M059J (cell line): ENCODE data around the gene GRK1. TPM values are rescaled to one million over a fixed set of nuclear protein-coding genes. Genes with fewer than 3 reads are reported as not detected.
A peak's percentile ranks its signal among the peaks of the same experiment; 100 is the strongest.

Source experiments
- DNase-seq: peaks from one replicate; pipeline ENCODE4 v3.0.0-alpha.2; 2012; ENCODE audit warnings: low read depth
- total RNA-seq: library from RNA; depleted of rRNA; stranded (reverse); fragments of >200 nt; shearing (Covaris generic); gene quantifications from 2 replicates; pipeline ENCODE4 v1.2.3, GENCODE V29; 2014

The GRK1 gene
- total RNA-seq, 1 experiment from 2014 or later: not detected

GRCh38 chr13:113758651-113759524, 91.9 kb downstream of the GRK1 start, which contains the start of gene TMEM255B:
Gene TMEM255B (plus strand): TSS chr13:113759226. CDS start chr13:113759270, 44 bp downstream.
- DNase-seq: peak; percentile 49

GRCh38 chr13:113759525-113760137, 92.6 kb downstream of the GRK1 start:
- DNase-seq: peak; percentile 33

GRCh38 chr13:113761136-113761535, 94.1 kb downstream of the GRK1 start:
- DNase-seq: no peak

GRCh38 chr13:113762075-113762474, 95.1 kb downstream of the GRK1 start:
- DNase-seq: no peak

- no peak for DNase-seq
Observed at GRCh38 chr13:113762538-113762937, 95.5 kb downstream of the GRK1 start.

- DNase-seq: no peak
Observed at GRCh38 chr13:113763254-113763653, 96.2 kb downstream of the GRK1 start.

- DNase-seq: no peak
Observed at GRCh38 chr13:113763961-113764792, 97.2 kb downstream of the GRK1 start.

GRCh38 chr13:113764793-113765563, 98.0 kb downstream of the GRK1 start:
- DNase-seq: no peak

GRCh38 chr13:113765564-113765910, 98.5 kb downstream of the GRK1 start:
- DNase-seq: no peak

- no peak for DNase-seq
Observed at GRCh38 chr13:113766035-113766800, 99.2 kb downstream of the GRK1 start.

- no peak for DNase-seq
Observed at GRCh38 chr13:113767366-113767765, 100.3 kb downstream of the GRK1 start.

GRCh38 chr13:113768018-113768905, 101.2 kb downstream of the GRK1 start:
- no peak for DNase-seq

- no peak for DNase-seq
Observed at GRCh38 chr13:113769106-113769505, 102.1 kb downstream of the GRK1 start.

GRCh38 chr13:113769881-113770280, 102.9 kb downstream of the GRK1 start:
- DNase-seq: no peak

- no peak for DNase-seq
Observed at GRCh38 chr13:113770441-113770840, 103.4 kb downstream of the GRK1 start.

- no peak for DNase-seq
Observed at GRCh38 chr13:113770937-113771336, 103.9 kb downstream of the GRK1 start.

- DNase-seq: peak; percentile 18
Observed at GRCh38 chr13:113771709-113772331, 104.8 kb downstream of the GRK1 start.

GRCh38 chr13:113774177-113775107, 107.4 kb downstream of the GRK1 start:
- peak; percentile 84 for DNase-seq
